HG03442 (cell line): ENCODE results near the gene AKR1C4.
"Not testable (repeated sequence)": the region's sequence is repeated elsewhere in the genome, so short reads cannot be mapped to it uniquely, and the experiment has no call there.

Source experiments
- ATAC-seq: cut with Tn5 transposase; IDR thresholded peaks from one replicate; pipeline ENCODE4 v1.9.1; 2021; ENCODE audit warnings: mild to moderate bottlenecking, moderate library complexity; ENCODE audit not compliant: unreplicated experiment

The AKR1C4 gene

GRCh38 chr10:5196702-5197113, at the start of gene AKR1C4:
AKR1C4 (plus strand) TSS chr10:5196837; CDS start chr10:5196868, 31 bp downstream.
- no peak for ATAC-seq

GRCh38 chr10:5146920-5147254, 49.8 kb upstream of the AKR1C4 start:
- ATAC-seq = no peak

GRCh38 chr10:5147255-5147980, 49.2 kb upstream of the AKR1C4 start:
- ATAC-seq = no peak

GRCh38 chr10:5147981-5148677, 48.5 kb upstream of the AKR1C4 start:
- ATAC-seq = no peak

- no peak for ATAC-seq
These were observed 48.0 kb upstream of the AKR1C4 start for GRCh38 chr10:5148678-5149032.

- no peak for ATAC-seq
These were observed 45.6 kb upstream of the AKR1C4 start for GRCh38 chr10:5151076-5151475.

GRCh38 chr10:5155951-5156350, 40.7 kb upstream of the AKR1C4 start:
- no peak for ATAC-seq

GRCh38 chr10:5157501-5157900, 39.1 kb upstream of the AKR1C4 start:
- ATAC-seq = no peak

- ATAC-seq = no peak
These were observed 37.5 kb upstream of the AKR1C4 start for GRCh38 chr10:5159126-5159525.

GRCh38 chr10:5163487-5163886, 33.1 kb upstream of the AKR1C4 start:
- no peak for ATAC-seq

- ATAC-seq = no peak
These were observed 30.9 kb upstream of the AKR1C4 start for GRCh38 chr10:5165738-5166137.

- ATAC-seq = no peak
These were observed 27.7 kb upstream of the AKR1C4 start for GRCh38 chr10:5168897-5169420.

- not testable (repeated sequence) for ATAC-seq
These were observed 21.1 kb upstream of the AKR1C4 start for GRCh38 chr10:5175581-5175980.

GRCh38 chr10:5180503-5180902, 16.1 kb upstream of the AKR1C4 start:
- not testable (repeated sequence) for ATAC-seq

GRCh38 chr10:5183923-5184322, 12.7 kb upstream of the AKR1C4 start:
- no peak for ATAC-seq

- no peak for ATAC-seq
These were observed 11.5 kb upstream of the AKR1C4 start, which contains the start of gene AKR1C8 for GRCh38 chr10:5184987-5185775. AKR1C8 (minus strand) TSS chr10:5185150; CDS start chr10:5185104, 46 bp downstream.

GRCh38 chr10:5187867-5188266, 8.8 kb upstream of the AKR1C4 start:
- ATAC-seq = no peak

- no peak for ATAC-seq
These were observed 8.3 kb upstream of the AKR1C4 start for GRCh38 chr10:5188358-5188757.

GRCh38 chr10:5194431-5194830, 2.2 kb upstream of the AKR1C4 start:
- no peak for ATAC-seq

GRCh38 chr10:5195727-5196374, 786 bp upstream of the AKR1C4 start:
- no peak for ATAC-seq

GRCh38 chr10:5198386-5198785, 1.7 kb downstream of the AKR1C4 start:
- no peak for ATAC-seq
